Measurements from ENCODE around the gene NOS3. TPM values are rescaled to one million over a fixed set of nuclear protein-coding genes. Genes with fewer than 3 reads are reported as not detected.

Gene NOS3
- total RNA-seq, 5 donors from 2014 or later (not counting 1 experiment from before 2014, with no cell fraction given), result 4.8 to 10.1 (median 5.0) TPM

DNA sequence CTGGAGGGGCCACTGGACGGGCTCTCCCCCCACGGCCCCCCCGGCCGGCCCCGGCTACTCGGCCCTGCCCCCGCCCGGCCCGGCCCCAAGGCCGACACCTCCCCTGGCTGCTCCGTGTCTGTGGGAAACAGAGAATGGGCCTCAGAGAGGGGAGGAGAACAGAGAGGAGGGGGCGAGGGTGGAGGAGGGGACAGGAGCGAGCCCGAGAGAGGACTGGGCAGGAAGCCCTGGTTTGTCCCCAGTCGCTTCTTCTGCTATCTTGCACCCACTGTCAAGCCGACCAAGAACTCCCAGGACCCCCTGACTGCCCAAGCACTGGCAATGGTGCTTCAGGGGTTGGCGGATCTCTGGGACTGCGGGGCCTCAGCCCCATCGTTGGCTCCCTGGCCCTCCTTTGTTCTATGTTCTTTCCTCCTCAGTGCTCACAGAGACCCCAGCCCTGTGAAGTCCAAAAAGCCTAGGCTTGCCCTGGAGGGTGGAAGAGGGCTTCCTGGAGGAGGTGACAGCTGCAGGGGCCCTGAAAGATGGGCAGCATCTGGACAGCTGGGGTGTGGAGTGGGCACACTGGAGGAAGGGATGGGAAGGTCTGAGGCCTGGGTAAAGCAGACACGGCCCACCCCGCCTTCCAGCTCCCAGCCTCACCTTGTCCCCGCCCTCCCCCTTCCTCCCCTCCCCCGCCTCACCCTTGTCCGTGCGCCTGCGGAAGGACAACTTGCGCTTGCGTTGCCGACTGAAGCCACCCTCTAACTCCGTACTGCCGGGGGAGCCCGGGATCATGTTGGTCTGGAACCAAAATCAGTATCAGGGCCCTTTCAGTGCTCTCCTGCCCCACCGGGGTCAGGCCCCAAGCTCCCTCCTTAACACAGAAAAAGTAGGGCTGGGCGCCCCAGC, 42.8 kb upstream of the NOS3 start:
- H3K27me3 ChIP-seq (replicated peaks in 1 of 2; ENCODE audit: control insufficient read depth in 2 of 2, extremely low read depth in 1 of 2, insufficient read depth in 2 of 2, low read length in 1 of 2), result peaks cover 0 to 32% of the 10 kb centered on the region in 2 experiments
- no peaks in the 10 kb centered on the region for H3K36me3 ChIP-seq (ENCODE audit: control insufficient read depth in 2 of 2, extremely low read depth in 1 of 2, insufficient read depth in 1 of 2, low read length in 1 of 2)
- POLR2A ChIA-PET, result no interaction called here
- peaks cover 0 to 8% of the 10 kb centered on the region in 2 donors for H3K27me3 Mint-ChIP-seq
- WGBS (ENCODE audit: insufficient coverage), result 53% methylated on average over 23 of the region's 34 CpGs
- ATAC-seq (replicated peaks in 1 of 4) (no peak), DNase-seq (no peak)
- no peaks in the 10 kb centered on the region for H3K36me3 Mint-ChIP-seq
- H3K9me3 ChIP-seq, result no peaks in the 10 kb centered on the region
- no peak overlapping the region for H3K27ac Mint-ChIP-seq
- CTCF ChIA-PET, result no interaction called here
- no peak overlapping the region for H3K4me3 ChIP-seq (ENCODE audit: control insufficient read depth in 1 of 2, extremely low read depth in 1 of 2, low read length in 1 of 2)
- H3K4me3 Mint-ChIP-seq, result no peak overlapping the region
- H3K27ac ChIP-seq (ENCODE audit: low read length), result no peak overlapping the region
- no peaks in the 10 kb centered on the region for H3K9me3 Mint-ChIP-seq
- H3K4me1 Mint-ChIP-seq, result peaks cover 5 to 7% (median 6%) of the 10 kb centered on the region in 3 donors
- peaks cover 0 to 4% of the 10 kb centered on the region in 2 experiments for H3K4me1 ChIP-seq (ENCODE audit: control insufficient read depth in 1 of 2, extremely low read depth in 1 of 2, insufficient read depth in 2 of 2, low read length in 2 of 2)

DNA sequence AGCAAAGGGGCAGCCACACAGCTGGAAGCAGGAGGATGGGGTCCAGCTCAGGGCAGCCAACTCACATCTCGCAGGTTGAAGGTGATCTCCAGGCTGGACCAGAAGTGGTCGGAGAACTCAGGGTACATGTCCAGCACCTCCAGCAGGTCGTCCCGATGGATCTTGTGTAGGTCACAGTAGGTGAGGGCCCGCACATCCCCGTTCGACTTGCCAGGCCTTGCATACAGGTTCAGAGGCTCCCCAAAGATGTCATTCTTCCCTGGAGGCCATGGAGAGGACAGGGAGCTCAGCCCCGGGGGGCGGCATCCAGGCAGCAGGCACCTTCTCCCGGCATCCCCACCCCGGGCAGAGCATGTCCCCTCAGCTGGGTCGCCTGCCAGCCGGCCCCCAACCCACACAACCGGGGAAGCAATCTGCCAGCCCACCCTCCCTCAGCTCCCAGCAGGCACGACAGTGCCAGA, 42.0 kb upstream of the NOS3 start:
- no peak overlapping the region for H3K27ac ChIP-seq (ENCODE audit: low read length)
- H3K4me3 ChIP-seq (ENCODE audit: control insufficient read depth in 1 of 2, extremely low read depth in 1 of 2, low read length in 1 of 2), result no peak overlapping the region
- Mint-ChIP-seq H3K9me3 (no peaks in the 10 kb centered on the region), H3K4me1 (no peaks in the 10 kb centered on the region), H3K27me3 (peaks cover 0 to 8% of the 10 kb centered on the region in 2 donors), H3K36me3 (no peaks in the 10 kb centered on the region), H3K4me3 (no peak overlapping the region), H3K27ac (no peak overlapping the region)
- no peaks in the 10 kb centered on the region for H3K4me1 ChIP-seq (ENCODE audit: control insufficient read depth in 1 of 2, extremely low read depth in 1 of 2, insufficient read depth in 2 of 2, low read length in 2 of 2)
- no peaks in the 10 kb centered on the region for H3K9me3 ChIP-seq
- no peak for ATAC-seq (replicated peaks in 1 of 4)
- no peak for DNase-seq
- 85% methylated on average over 13 of the region's 15 CpGs for WGBS (ENCODE audit: insufficient coverage)
- H3K27me3 ChIP-seq (replicated peaks in 1 of 2; ENCODE audit: control insufficient read depth in 2 of 2, extremely low read depth in 1 of 2, insufficient read depth in 2 of 2, low read length in 1 of 2), result peaks cover 0 to 32% of the 10 kb centered on the region in 2 experiments
- ChIA-PET POLR2A (no interaction called here), CTCF (interaction anchor here in 1 of 2 donors (0.6 kb wide), 1 partner anchor 494 kb away, joined by 7 read pairs; no protein-coding TSS in a partner anchor)
- H3K36me3 ChIP-seq (ENCODE audit: control insufficient read depth in 2 of 2, extremely low read depth in 1 of 2, insufficient read depth in 1 of 2, low read length in 1 of 2), result no peaks in the 10 kb centered on the region

GRCh38 chr7:150949564-150949963, 41.3 kb upstream of the NOS3 start:
- H3K4me3 ChIP-seq (ENCODE audit: control insufficient read depth in 1 of 2, extremely low read depth in 1 of 2, low read length in 1 of 2), result no peak overlapping the region
- Mint-ChIP-seq H3K27me3 (peaks cover 0 to 11% of the 10 kb centered on the region in 2 donors), H3K4me3 (no peak overlapping the region), H3K36me3 (no peaks in the 10 kb centered on the region), H3K27ac (no peak overlapping the region), H3K4me1 (no peaks in the 10 kb centered on the region), H3K9me3 (no peaks in the 10 kb centered on the region)
- no peaks in the 10 kb centered on the region for H3K4me1 ChIP-seq (ENCODE audit: control insufficient read depth in 1 of 2, extremely low read depth in 1 of 2, insufficient read depth in 2 of 2, low read length in 2 of 2)
- ATAC-seq (replicated peaks in 1 of 4) (no peak), DNase-seq (no peak)
- H3K27me3 ChIP-seq (replicated peaks in 1 of 2; ENCODE audit: control insufficient read depth in 2 of 2, extremely low read depth in 1 of 2, insufficient read depth in 2 of 2, low read length in 1 of 2), result peaks cover 0 to 37% of the 10 kb centered on the region in 2 experiments
- no peak overlapping the region for H3K27ac ChIP-seq (ENCODE audit: low read length)
- no peaks in the 10 kb centered on the region for H3K36me3 ChIP-seq (ENCODE audit: control insufficient read depth in 2 of 2, extremely low read depth in 1 of 2, insufficient read depth in 1 of 2, low read length in 1 of 2)
- CTCF ChIA-PET, result interaction anchor here in 1 of 2 donors (0.6 kb wide), 1 partner anchor 493 kb away, joined by 7 read pairs; no protein-coding TSS in a partner anchor
- H3K9me3 ChIP-seq, result no peaks in the 10 kb centered on the region
- POLR2A ChIA-PET, result no interaction called here
- 100% methylated on average over 1 of the region's 4 CpGs for WGBS (ENCODE audit: insufficient coverage)

DNA sequence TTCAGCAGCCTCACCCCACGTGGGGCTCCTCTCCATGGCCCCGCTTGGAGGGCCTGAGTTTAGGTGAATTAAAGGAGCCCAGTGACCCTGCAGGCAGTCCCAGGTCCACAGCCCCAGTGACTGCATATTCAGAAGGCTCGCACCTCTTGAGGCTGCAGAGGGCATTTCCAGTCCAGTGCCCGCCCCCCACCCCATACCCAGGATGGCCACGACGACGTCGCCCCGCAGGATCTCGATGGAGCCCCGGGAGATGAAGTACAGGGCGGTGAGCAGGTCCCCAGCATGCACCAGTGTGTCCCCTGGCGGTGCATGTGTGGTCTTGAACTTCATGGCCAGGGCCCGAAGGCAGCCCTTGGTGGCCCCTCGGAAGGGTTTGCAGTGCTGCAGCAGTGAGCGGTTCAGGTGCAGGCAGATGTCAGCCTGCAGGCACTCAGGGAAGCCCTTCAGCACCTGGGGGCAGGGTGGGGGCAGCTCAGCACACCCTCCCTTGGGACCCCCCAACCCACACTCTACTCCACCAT, 40.8 kb upstream of the NOS3 start:
- Mint-ChIP-seq H3K4me1 (no peaks in the 10 kb centered on the region), H3K36me3 (no peaks in the 10 kb centered on the region), H3K27ac (no peak overlapping the region), H3K9me3 (no peaks in the 10 kb centered on the region), H3K27me3 (peaks cover 0 to 15% of the 10 kb centered on the region in 2 donors), H3K4me3 (no peak overlapping the region)
- Histone ChIP-seq H3K27ac (ENCODE audit: low read length) (no peak overlapping the region), H3K36me3 (ENCODE audit: control insufficient read depth in 2 of 2, extremely low read depth in 1 of 2, insufficient read depth in 1 of 2, low read length in 1 of 2) (no peaks in the 10 kb centered on the region), H3K4me3 (ENCODE audit: control insufficient read depth in 1 of 2, extremely low read depth in 1 of 2, low read length in 1 of 2) (no peak overlapping the region), H3K4me1 (ENCODE audit: control insufficient read depth in 1 of 2, extremely low read depth in 1 of 2, insufficient read depth in 2 of 2, low read length in 2 of 2) (no peaks in the 10 kb centered on the region), H3K27me3 (replicated peaks in 1 of 2; ENCODE audit: control insufficient read depth in 2 of 2, extremely low read depth in 1 of 2, insufficient read depth in 2 of 2, low read length in 1 of 2) (peaks cover 0 to 42% of the 10 kb centered on the region in 2 experiments), H3K9me3 (no peaks in the 10 kb centered on the region)
- ChIA-PET CTCF (no interaction called here), POLR2A (interaction anchor here in 1 of 2 donors (0.7 kb wide), 1 partner anchor 662 kb away, joined by 4 read pairs; no protein-coding TSS in a partner anchor)
- ATAC-seq (replicated peaks in 1 of 4), result no peak
- DNase-seq, result no peak
- WGBS (ENCODE audit: insufficient coverage), result 88% methylated on average over 11 of the region's 16 CpGs

DNA sequence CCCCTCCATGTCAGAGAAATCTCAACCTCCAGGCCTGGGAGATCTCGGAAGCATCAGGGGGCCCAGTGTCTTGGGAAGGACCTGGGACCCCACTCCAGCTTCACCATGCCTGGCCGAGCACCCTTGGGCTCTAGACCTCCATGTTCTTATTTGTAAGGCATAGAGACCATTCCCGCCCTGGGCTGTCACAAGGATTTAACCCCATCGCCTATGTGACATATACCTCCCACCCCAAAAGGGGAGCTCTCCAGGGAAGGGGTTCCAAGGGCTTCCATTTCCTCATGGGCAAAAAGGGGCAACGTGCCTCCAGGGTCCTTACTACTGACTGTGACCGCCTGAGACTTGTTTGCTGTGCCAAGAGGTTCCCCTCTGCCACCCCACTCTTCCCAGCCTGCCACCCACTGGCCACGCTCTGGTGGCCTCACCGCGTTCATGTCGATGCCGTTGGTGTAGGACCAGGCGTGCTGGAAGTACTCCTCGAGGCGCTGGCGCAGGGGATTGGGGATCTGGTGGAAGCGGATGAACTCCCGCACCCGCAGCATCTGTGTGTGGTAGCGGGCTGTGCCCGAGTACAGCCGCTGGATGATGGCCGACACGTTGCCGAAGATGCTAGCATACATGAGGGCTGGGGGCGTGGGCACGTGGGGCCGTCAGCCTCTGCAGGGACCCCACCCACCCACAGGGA, 40.2 kb upstream of the NOS3 start:
- CTCF ChIA-PET, result no interaction called here
- no peak overlapping the region for H3K4me3 ChIP-seq (ENCODE audit: control insufficient read depth in 1 of 2, extremely low read depth in 1 of 2, low read length in 1 of 2)
- H3K4me3 Mint-ChIP-seq, result no peak overlapping the region

GRCh38 chr7:150951181-150951520, 39.7 kb upstream of the NOS3 start:
- CTCF ChIA-PET, result no interaction called here
- Histone ChIP-seq H3K36me3 (ENCODE audit: control insufficient read depth in 2 of 2, extremely low read depth in 1 of 2, insufficient read depth in 1 of 2, low read length in 1 of 2) (no peaks in the 10 kb centered on the region), H3K9me3 (no peaks in the 10 kb centered on the region), H3K27me3 (replicated peaks in 1 of 2; ENCODE audit: control insufficient read depth in 2 of 2, extremely low read depth in 1 of 2, insufficient read depth in 2 of 2, low read length in 1 of 2) (peaks cover 0 to 41% of the 10 kb centered on the region in 2 experiments), H3K4me1 (ENCODE audit: control insufficient read depth in 1 of 2, extremely low read depth in 1 of 2, insufficient read depth in 2 of 2, low read length in 2 of 2) (no peaks in the 10 kb centered on the region), H3K27ac (ENCODE audit: low read length) (no peak overlapping the region), H3K4me3 (ENCODE audit: control insufficient read depth in 1 of 2, extremely low read depth in 1 of 2, low read length in 1 of 2) (no peak overlapping the region)
- H3K27me3 Mint-ChIP-seq, result peaks cover 4 to 18% of the 10 kb centered on the region in 2 donors
- H3K9me3 Mint-ChIP-seq, result no peaks in the 10 kb centered on the region
- POLR2A ChIA-PET, result no interaction called here
- H3K36me3 Mint-ChIP-seq, result no peaks in the 10 kb centered on the region
- H3K4me3 Mint-ChIP-seq, result no peak overlapping the region
- no peak for ATAC-seq (replicated peaks in 1 of 4)
- no peak for DNase-seq
- H3K4me1 Mint-ChIP-seq, result no peaks in the 10 kb centered on the region
- WGBS (ENCODE audit: insufficient coverage), result 94% methylated on average over 16 of the region's 16 CpGs
- H3K27ac Mint-ChIP-seq, result no peak overlapping the region

More for the DNA sequence above, 40.2 kb upstream of the NOS3 start:
- Mint-ChIP-seq H3K27ac (no peak overlapping the region), H3K4me1 (no peaks in the 10 kb centered on the region), H3K9me3 (no peaks in the 10 kb centered on the region), H3K36me3 (no peaks in the 10 kb centered on the region), H3K27me3 (peaks cover 0 to 15% of the 10 kb centered on the region in 2 donors)
- H3K4me1 ChIP-seq (ENCODE audit: control insufficient read depth in 1 of 2, extremely low read depth in 1 of 2, insufficient read depth in 2 of 2, low read length in 2 of 2), result no peaks in the 10 kb centered on the region
- peaks cover 0 to 42% of the 10 kb centered on the region in 2 experiments for H3K27me3 ChIP-seq (replicated peaks in 1 of 2; ENCODE audit: control insufficient read depth in 2 of 2, extremely low read depth in 1 of 2, insufficient read depth in 2 of 2, low read length in 1 of 2)
- 94% methylated on average over 19 of the region's 27 CpGs for WGBS (ENCODE audit: insufficient coverage)
- ATAC-seq (replicated peaks in 1 of 4) (no peak), DNase-seq (no peak)
- POLR2A ChIA-PET, result interaction anchor here in 1 of 2 donors (0.7 kb wide), 1 partner anchor 662 kb away, joined by 4 read pairs; no protein-coding TSS in a partner anchor
- H3K9me3 ChIP-seq, result no peaks in the 10 kb centered on the region
- H3K27ac ChIP-seq (ENCODE audit: low read length), result no peak overlapping the region
- no peaks in the 10 kb centered on the region for H3K36me3 ChIP-seq (ENCODE audit: control insufficient read depth in 2 of 2, extremely low read depth in 1 of 2, insufficient read depth in 1 of 2, low read length in 1 of 2)

All from T-cell (primary cell).